Measurements from ENCODE around the gene EIF2B2. TPM values are rescaled to one million over a fixed set of nuclear protein-coding genes. Genes with fewer than 3 reads are reported as not detected.
A peak's percentile ranks its signal among the peaks of the same experiment; 100 is the strongest.

The EIF2B2 gene
- total RNA-seq, 2 donors from 2014 or later, result 34.0 to 48.9 TPM

DNA sequence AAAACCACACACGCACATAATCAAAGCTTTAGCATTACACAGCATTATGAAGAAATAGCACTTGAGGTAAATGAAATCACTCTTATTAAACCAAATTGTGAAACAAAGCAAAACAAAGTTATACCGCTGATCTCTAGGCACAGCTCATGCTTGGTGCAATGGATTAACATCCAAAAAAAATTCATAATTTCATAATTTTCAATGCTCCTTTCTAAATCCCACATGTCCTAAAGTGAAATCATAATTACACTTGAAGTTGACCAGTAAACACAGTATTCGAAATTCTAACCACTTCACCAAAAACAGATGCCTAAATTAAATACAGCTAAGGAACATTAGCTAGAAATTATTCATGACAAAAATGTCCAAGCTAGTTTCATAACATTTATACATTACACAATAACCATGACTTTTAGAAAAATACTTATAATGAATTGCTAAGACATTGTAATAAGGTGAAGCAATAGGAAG is 47.0 kb downstream of the EIF2B2 start:
- no peak for DNase-seq
- Histone ChIP-seq H3K27ac (no peak overlapping the region), H3K9me3 (no peaks in the 10 kb centered on the region), H3K36me3 (no peaks in the 10 kb centered on the region), H3K27me3 (no peaks in the 10 kb centered on the region), H3K4me1 (no peaks in the 10 kb centered on the region), H3K4me3 (no peak overlapping the region), H3K9ac (ENCODE audit: low read depth in 2 of 2, low read length in 2 of 2) (no peak overlapping the region)
- TF ChIP-seq, protein P1, sequence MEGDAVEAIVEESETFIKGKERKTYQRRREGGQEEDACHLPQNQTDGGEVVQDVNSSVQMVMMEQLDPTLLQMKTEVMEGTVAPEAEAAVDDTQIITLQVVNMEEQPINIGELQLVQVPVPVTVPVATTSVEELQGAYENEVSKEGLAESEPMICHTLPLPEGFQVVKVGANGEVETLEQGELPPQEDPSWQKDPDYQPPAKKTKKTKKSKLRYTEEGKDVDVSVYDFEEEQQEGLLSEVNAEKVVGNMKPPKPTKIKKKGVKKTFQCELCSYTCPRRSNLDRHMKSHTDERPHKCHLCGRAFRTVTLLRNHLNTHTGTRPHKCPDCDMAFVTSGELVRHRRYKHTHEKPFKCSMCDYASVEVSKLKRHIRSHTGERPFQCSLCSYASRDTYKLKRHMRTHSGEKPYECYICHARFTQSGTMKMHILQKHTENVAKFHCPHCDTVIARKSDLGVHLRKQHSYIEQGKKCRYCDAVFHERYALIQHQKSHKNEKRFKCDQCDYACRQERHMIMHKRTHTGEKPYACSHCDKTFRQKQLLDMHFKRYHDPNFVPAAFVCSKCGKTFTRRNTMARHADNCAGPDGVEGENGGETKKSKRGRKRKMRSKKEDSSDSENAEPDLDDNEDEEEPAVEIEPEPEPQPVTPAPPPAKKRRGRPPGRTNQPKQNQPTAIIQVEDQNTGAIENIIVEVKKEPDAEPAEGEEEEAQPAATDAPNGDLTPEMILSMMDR (IDR thresholded peaks at IDR 0.05), result no peak
- intact Hi-C loops (cut with DNase I), result no loop called here

DNA sequence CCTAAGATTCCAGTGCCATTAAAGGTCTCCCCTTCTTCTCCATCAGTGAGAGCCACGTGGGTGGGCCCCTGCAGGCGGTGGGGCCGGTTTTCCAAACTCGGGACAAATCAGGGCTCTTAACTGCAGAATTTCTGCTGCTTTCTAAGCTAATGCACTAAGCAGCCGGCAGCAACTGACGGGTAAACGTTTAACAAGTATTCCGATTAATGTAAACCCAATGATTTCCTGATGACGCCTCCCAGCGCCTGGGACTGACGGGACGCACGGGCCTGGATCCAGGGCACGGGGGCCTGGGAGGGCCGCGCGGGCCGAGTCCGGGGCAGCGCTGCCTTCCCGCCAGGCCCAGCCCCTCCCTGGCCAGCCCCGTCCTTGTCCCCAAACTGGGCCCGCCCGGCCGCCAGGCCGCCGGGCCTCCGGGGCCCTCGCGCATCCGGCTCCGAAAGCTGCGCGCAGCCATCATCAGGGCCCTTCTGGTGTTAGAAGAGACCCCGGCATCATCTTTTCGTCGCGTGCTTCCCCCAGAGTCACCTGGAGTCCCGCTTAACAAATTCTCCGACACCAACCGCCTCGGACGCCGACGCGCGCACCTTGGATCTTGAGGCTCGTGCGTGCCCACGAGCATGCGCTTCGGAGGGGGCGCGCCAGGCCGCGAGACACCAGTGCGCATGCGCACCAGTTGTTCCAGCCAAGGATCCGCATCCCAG is 48.3 kb downstream of the EIF2B2 start, which contains the start of gene MLH3:
TSS of gene MLH3 (minus strand) at position 616 of the 704 bp plus-strand sequence. CDS start 1,812 bp downstream, outside the sequence.
- Histone ChIP-seq H3K27ac (peak within 1 kb of the TSS; percentile 85), H3K36me3 (no peaks in the 10 kb centered on the region), H3K9ac (ENCODE audit: low read depth in 2 of 2, low read length in 2 of 2) (peak within 1 kb of the TSS; percentile 75), H3K27me3 (no peaks in the 10 kb centered on the region), H3K4me3 (peak within 1 kb of the TSS; percentile 58), H3K9me3 (no peaks in the 10 kb centered on the region), H3K4me1 (no peaks in the 10 kb centered on the region)
- intact Hi-C loops (cut with DNase I), result no loop called here
- TF ChIP-seq, protein P1 (IDR thresholded peaks at IDR 0.05), result no peak
- DNase-seq, result peak; percentile 90

DNA sequence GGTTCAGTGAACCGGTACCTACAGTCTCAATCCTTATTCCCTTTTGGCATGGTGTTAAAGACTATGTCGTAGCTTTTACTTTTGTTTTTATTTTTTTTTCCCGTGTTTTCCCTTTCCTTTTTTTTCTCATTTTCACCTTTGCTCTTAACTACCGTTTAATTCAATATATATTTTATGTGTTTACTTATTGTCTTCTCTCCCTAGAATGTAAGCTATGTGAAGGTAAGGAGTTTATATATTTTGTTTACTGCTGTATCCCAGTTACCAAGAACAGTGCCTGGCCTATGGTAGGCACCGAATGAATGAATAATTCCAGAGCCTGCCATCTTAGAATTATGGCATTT is 48.8 kb downstream of the EIF2B2 start:
- Histone ChIP-seq H3K9ac (ENCODE audit: low read depth in 2 of 2, low read length in 2 of 2) (peak overlapping the region in 1 of 2 donors; percentile 75), H3K36me3 (no peaks in the 10 kb centered on the region), H3K4me3 (peak overlapping the region; percentile 58), H3K9me3 (no peaks in the 10 kb centered on the region), H3K27ac (peak overlapping the region; percentile 85), H3K4me1 (no peaks in the 10 kb centered on the region), H3K27me3 (no peaks in the 10 kb centered on the region)
- intact Hi-C loops (cut with DNase I), result no loop called here
- TF ChIP-seq, protein P1 (IDR thresholded peaks at IDR 0.05), result no peak
- no peak for DNase-seq

DNA sequence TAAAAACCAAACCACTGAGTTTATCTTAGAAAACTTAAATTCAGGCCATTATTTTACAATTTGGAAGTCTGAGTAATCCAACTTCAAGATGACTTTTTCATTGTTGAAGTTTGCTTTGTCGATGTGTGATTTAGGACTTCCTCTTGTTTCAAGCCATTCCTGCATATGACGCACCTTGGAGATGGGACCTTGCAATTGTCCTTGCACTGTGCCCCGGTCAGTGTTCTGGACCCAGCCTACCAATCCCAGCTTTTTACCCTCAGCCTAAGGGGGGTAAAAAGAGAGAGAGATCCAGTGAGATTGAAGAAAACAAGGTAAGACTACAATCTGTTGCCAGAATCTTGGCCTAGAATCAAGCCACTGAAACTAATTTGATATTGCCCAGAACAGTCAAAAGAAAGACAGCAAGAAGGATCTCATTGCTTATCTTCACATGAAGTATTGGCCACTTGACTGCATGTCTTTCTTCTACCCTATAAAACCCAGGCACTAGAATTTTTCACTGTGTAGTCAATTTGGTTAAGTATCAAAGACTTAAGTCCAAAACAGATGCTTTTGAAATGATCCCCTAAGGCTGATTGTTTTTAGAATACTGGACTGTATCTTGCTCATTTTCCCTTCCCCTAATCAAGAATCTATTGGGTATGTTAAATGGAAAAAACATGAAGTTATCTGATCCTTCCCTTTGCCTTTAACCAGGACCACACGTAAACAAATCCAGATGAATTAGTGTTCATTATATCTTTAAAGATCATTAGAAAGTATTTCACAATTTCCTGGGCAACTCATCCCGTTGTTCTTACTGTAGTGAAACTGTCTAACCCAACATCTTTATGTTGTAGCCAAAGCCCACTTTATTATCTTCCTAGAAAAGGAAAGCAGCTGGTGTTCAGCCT is 50.9 kb downstream of the EIF2B2 start:
- intact Hi-C loops (cut with DNase I), result no loop called here
- Histone ChIP-seq H3K36me3 (no peaks in the 10 kb centered on the region), H3K27ac (no peak overlapping the region)

DNA sequence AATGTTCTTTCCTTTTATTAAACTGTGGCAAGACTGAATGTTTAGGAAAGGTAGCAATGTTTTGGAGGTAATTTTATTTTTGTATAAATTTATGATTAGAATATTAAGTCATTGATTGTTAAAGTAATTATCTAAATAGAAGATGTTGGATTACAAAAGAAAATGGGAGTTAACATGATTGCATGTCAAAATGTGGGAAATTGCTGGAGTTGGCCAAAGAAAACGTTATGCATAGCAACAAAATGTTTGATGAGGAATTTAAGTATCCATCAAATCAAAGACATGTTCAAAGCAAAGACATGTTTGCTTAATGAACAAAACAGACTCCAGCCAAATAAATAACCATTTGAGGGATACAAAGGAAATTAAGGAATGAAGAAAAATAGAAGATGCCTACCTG is 51.7 kb downstream of the EIF2B2 start:
- H3K36me3 ChIP-seq, result no peaks in the 10 kb centered on the region
- no peaks in the 10 kb centered on the region for H3K4me1 ChIP-seq
- H3K27ac ChIP-seq, result no peak overlapping the region
- H3K9me3 ChIP-seq, result no peaks in the 10 kb centered on the region
- intact Hi-C loops (cut with DNase I), result no loop called here
- H3K4me3 ChIP-seq, result no peak overlapping the region
- H3K27me3 ChIP-seq, result no peaks in the 10 kb centered on the region
- no peak for DNase-seq
- TF ChIP-seq, protein P1 (IDR thresholded peaks at IDR 0.05), result no peak
- no peak overlapping the region for H3K9ac ChIP-seq (ENCODE audit: low read depth in 2 of 2, low read length in 2 of 2)

More for the DNA sequence above, 50.9 kb downstream of the EIF2B2 start:
- no peak for DNase-seq
- Histone ChIP-seq H3K9ac (ENCODE audit: low read depth in 2 of 2, low read length in 2 of 2) (no peak overlapping the region), H3K27me3 (no peaks in the 10 kb centered on the region), H3K4me1 (no peaks in the 10 kb centered on the region), H3K4me3 (no peak overlapping the region), H3K9me3 (no peaks in the 10 kb centered on the region)
- TF ChIP-seq, protein P1 (IDR thresholded peaks at IDR 0.05), result no peak

All from colonic mucosa (tissue), 4 donors.